Subcutaneous abdominal adipose tissue (tissue), 5 donors: ENCODE measurements around the gene CLCN3.
"Not testable (repeated sequence)": the region's sequence is repeated elsewhere in the genome, so short reads cannot be mapped to it uniquely, and the experiment has no call there.

Experiments
- H3K27ac ChIP-seq: one replicate; pipeline ENCODE4 v1.7.0; 2013; ENCODE audit warnings: low read depth, mild to moderate bottlenecking, inconsistent platforms, low read length, moderate library complexity
- H3K27me3 ChIP-seq, 5 donors: one replicate each; pipeline ENCODE4 v1.7.0; 2013; ENCODE audit warnings: low read length in 5 of 5, inconsistent platforms in 1 of 5; ENCODE audit not compliant: control insufficient read depth in 5 of 5, insufficient read depth in 4 of 5
- H3K36me3 ChIP-seq, 5 donors: one replicate each; pipeline ENCODE4 v1.7.0; 2013; ENCODE audit warnings: low read length in 5 of 5; ENCODE audit not compliant: control insufficient read depth in 5 of 5, insufficient read depth in 5 of 5
- H3K4me1 ChIP-seq, 5 donors: one replicate each; pipeline ENCODE4 v1.7.0; 2013; ENCODE audit warnings: low read length in 5 of 5, mild to moderate bottlenecking in 3 of 5, moderate library complexity in 1 of 5; ENCODE audit not compliant: control insufficient read depth in 5 of 5, insufficient read depth in 5 of 5
- H3K4me3 ChIP-seq, 5 donors: one replicate each; pipeline ENCODE4 v1.7.0; 2013; ENCODE audit warnings: low read length in 5 of 5, low read depth in 1 of 5
- H3K9ac ChIP-seq, 5 donors: one replicate each; pipeline ENCODE4 v1.7.0; 2013; ENCODE audit warnings: low read length in 5 of 5, mild to moderate bottlenecking in 4 of 5, moderate library complexity in 3 of 5
- H3K9me3 ChIP-seq, 5 donors: one replicate each; pipeline ENCODE4 v1.7.0; 2013; ENCODE audit warnings: low read length in 5 of 5; ENCODE audit not compliant: control insufficient read depth in 5 of 5
- donor health status: healthy.
- donor health status: healthy.
- donor health status: healthy.
- donor health status: healthy.
- donor health status: healthy.

The CLCN3 gene

GRCh38 chr4:169662206-169662605 lies 41.8 kb downstream of the CLCN3 start:
- H3K36me3 ChIP-seq = peaks cover 0 to 4% (median 0%) of the 10 kb centered on the region in 5 donors
- H3K4me3 ChIP-seq = no peak overlapping the region
- no peaks in the 10 kb centered on the region for H3K27me3 ChIP-seq
- H3K9ac ChIP-seq = no peak overlapping the region
- H3K4me1 ChIP-seq = peaks cover 0 to 17% (median 8%) of the 10 kb centered on the region in 5 donors
- H3K9me3 ChIP-seq = no peaks in the 10 kb centered on the region
- H3K27ac ChIP-seq = no peak overlapping the region

GRCh38 chr4:169663402-169663801 lies 43.0 kb downstream of the CLCN3 start:
- H3K27me3 ChIP-seq = no peaks in the 10 kb centered on the region
- no peak overlapping the region for H3K27ac ChIP-seq
- no peaks in the 10 kb centered on the region for H3K9me3 ChIP-seq
- no peak overlapping the region for H3K9ac ChIP-seq
- peaks cover 0 to 4% (median 0%) of the 10 kb centered on the region in 5 donors for H3K36me3 ChIP-seq
- peaks cover 0 to 17% (median 8%) of the 10 kb centered on the region in 5 donors for H3K4me1 ChIP-seq
- H3K4me3 ChIP-seq = no peak overlapping the region

GRCh38 chr4:169663831-169664230 lies 43.5 kb downstream of the CLCN3 start:
- H3K9me3 ChIP-seq = no peaks in the 10 kb centered on the region
- no peaks in the 10 kb centered on the region for H3K27me3 ChIP-seq
- peaks cover 0 to 4% (median 0%) of the 10 kb centered on the region in 5 donors for H3K36me3 ChIP-seq
- peaks cover 0 to 17% (median 8%) of the 10 kb centered on the region in 5 donors for H3K4me1 ChIP-seq
- no peak overlapping the region for H3K4me3 ChIP-seq
- H3K27ac ChIP-seq = no peak overlapping the region
- H3K9ac ChIP-seq = no peak overlapping the region

- Histone ChIP-seq H3K36me3 (peaks cover 0 to 4% (median 0%) of the 10 kb centered on the region in 5 donors), H3K9me3 (no peaks in the 10 kb centered on the region), H3K27me3 (no peaks in the 10 kb centered on the region), H3K4me3 (no peak overlapping the region), H3K9ac (no peak overlapping the region), H3K4me1 (peaks cover 0 to 13% (median 8%) of the 10 kb centered on the region in 5 donors), H3K27ac (no peak overlapping the region)
These were observed 44.2 kb downstream of the CLCN3 start for GRCh38 chr4:169664615-169665014.

- Histone ChIP-seq H3K27ac (no peak overlapping the region), H3K4me3 (no peak overlapping the region), H3K9ac (no peak overlapping the region), H3K36me3 (peaks cover 0 to 4% (median 0%) of the 10 kb centered on the region in 5 donors), H3K27me3 (no peaks in the 10 kb centered on the region), H3K9me3 (no peaks in the 10 kb centered on the region), H3K4me1 (peaks cover 0 to 8% (median 6%) of the 10 kb centered on the region in 5 donors)
These were observed 44.8 kb downstream of the CLCN3 start for GRCh38 chr4:169665046-169665737.

- H3K27ac ChIP-seq = no peak overlapping the region
- H3K4me1 ChIP-seq = peaks cover 0 to 3% (median 0%) of the 10 kb centered on the region in 5 donors
- H3K27me3 ChIP-seq = no peaks in the 10 kb centered on the region
- H3K4me3 ChIP-seq = no peak overlapping the region
- peaks cover 0 to 4% (median 0%) of the 10 kb centered on the region in 5 donors for H3K36me3 ChIP-seq
- H3K9ac ChIP-seq = no peak overlapping the region
- no peaks in the 10 kb centered on the region for H3K9me3 ChIP-seq
These were observed 47.8 kb downstream of the CLCN3 start for GRCh38 chr4:169668069-169668721.

- Histone ChIP-seq H3K9me3 (no peaks in the 10 kb centered on the region), H3K27ac (no peak overlapping the region), H3K4me3 (no peak overlapping the region), H3K36me3 (peaks cover 0 to 5% (median 2%) of the 10 kb centered on the region in 5 donors), H3K4me1 (no peaks in the 10 kb centered on the region), H3K9ac (no peak overlapping the region), H3K27me3 (no peaks in the 10 kb centered on the region)
These were observed 55.4 kb downstream of the CLCN3 start for GRCh38 chr4:169675825-169676224.

- Histone ChIP-seq H3K9ac (no peak overlapping the region), H3K36me3 (peaks cover 0 to 8% (median 2%) of the 10 kb centered on the region in 5 donors), H3K4me3 (no peak overlapping the region), H3K27ac (no peak overlapping the region), H3K27me3 (no peaks in the 10 kb centered on the region), H3K9me3 (no peaks in the 10 kb centered on the region), H3K4me1 (no peaks in the 10 kb centered on the region)
These were observed 56.9 kb downstream of the CLCN3 start for GRCh38 chr4:169677150-169677748.

- not testable (repeated sequence) for H3K36me3 ChIP-seq, H3K9me3 ChIP-seq, H3K4me1 ChIP-seq, H3K27ac ChIP-seq, H3K9ac ChIP-seq, H3K27me3 ChIP-seq, H3K4me3 ChIP-seq
These were observed 58.1 kb downstream of the CLCN3 start for GRCh38 chr4:169678486-169678885.

GRCh38 chr4:169678951-169679591 lies 58.7 kb downstream of the CLCN3 start:
- not testable (repeated sequence) for H3K27ac ChIP-seq, H3K27me3 ChIP-seq, H3K9ac ChIP-seq, H3K4me1 ChIP-seq, H3K4me3 ChIP-seq, H3K9me3 ChIP-seq, H3K36me3 ChIP-seq
